ENCODE data around the gene MYH3.

MYH3 gene

DNA sequence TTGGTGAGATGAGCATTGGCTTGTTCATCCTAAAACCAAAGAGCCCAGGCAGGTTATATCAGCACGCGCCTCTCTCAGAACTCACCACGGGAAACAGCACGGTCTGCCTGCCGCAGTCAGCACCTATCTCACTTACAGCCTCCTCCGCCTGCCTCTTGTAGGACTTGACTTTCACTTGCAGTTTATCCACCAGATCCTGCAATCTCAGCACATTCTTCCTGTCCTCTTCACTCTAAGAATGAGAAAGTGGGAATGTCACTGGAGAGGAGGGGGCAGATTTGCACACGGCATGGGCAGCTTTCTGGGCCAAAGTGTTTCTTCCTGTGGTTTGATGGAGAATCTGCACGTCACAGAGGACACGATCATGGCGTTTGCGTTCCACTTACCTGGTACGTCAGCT, 27.4 kb downstream of the MYH3 start:
- DNase-seq (ENCODE audit: low read depth in 1 of 2, low spot score in 1 of 2): no peak
- Histone ChIP-seq H3K27ac (replicated peaks) (no peak overlapping the region), H3K4me3 (replicated peaks; ENCODE audit: insufficient read depth, low read length) (no peak overlapping the region), H3K27me3 (ENCODE audit: insufficient read depth, poor library complexity, severe bottlenecking) (no peaks in the 10 kb centered on the region)
- TF ChIP-seq GABPA (IDR thresholded peaks at IDR 0.05; ENCODE audit: low read depth) (no peak), POLR2AphosphoS5 (IDR thresholded peaks at IDR 0.05; ENCODE audit: low read depth) (no peak), SPI1 (IDR thresholded peaks at IDR 0.05; ENCODE audit: borderline replicate concordance, low read depth) (no peak)
- TF ChIP-seq, protein P1, sequence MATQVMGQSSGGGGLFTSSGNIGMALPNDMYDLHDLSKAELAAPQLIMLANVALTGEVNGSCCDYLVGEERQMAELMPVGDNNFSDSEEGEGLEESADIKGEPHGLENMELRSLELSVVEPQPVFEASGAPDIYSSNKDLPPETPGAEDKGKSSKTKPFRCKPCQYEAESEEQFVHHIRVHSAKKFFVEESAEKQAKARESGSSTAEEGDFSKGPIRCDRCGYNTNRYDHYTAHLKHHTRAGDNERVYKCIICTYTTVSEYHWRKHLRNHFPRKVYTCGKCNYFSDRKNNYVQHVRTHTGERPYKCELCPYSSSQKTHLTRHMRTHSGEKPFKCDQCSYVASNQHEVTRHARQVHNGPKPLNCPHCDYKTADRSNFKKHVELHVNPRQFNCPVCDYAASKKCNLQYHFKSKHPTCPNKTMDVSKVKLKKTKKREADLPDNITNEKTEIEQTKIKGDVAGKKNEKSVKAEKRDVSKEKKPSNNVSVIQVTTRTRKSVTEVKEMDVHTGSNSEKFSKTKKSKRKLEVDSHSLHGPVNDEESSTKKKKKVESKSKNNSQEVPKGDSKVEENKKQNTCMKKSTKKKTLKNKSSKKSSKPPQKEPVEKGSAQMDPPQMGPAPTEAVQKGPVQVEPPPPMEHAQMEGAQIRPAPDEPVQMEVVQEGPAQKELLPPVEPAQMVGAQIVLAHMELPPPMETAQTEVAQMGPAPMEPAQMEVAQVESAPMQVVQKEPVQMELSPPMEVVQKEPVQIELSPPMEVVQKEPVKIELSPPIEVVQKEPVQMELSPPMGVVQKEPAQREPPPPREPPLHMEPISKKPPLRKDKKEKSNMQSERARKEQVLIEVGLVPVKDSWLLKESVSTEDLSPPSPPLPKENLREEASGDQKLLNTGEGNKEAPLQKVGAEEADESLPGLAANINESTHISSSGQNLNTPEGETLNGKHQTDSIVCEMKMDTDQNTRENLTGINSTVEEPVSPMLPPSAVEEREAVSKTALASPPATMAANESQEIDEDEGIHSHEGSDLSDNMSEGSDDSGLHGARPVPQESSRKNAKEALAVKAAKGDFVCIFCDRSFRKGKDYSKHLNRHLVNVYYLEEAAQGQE (IDR thresholded peaks at IDR 0.05; ENCODE audit: insufficient replicate concordance, low read depth): no peak
- TF ChIP-seq, protein P2, sequence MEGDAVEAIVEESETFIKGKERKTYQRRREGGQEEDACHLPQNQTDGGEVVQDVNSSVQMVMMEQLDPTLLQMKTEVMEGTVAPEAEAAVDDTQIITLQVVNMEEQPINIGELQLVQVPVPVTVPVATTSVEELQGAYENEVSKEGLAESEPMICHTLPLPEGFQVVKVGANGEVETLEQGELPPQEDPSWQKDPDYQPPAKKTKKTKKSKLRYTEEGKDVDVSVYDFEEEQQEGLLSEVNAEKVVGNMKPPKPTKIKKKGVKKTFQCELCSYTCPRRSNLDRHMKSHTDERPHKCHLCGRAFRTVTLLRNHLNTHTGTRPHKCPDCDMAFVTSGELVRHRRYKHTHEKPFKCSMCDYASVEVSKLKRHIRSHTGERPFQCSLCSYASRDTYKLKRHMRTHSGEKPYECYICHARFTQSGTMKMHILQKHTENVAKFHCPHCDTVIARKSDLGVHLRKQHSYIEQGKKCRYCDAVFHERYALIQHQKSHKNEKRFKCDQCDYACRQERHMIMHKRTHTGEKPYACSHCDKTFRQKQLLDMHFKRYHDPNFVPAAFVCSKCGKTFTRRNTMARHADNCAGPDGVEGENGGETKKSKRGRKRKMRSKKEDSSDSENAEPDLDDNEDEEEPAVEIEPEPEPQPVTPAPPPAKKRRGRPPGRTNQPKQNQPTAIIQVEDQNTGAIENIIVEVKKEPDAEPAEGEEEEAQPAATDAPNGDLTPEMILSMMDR (IDR thresholded peaks at IDR 0.05; ENCODE audit: insufficient read depth, low read length): no peak

DNA sequence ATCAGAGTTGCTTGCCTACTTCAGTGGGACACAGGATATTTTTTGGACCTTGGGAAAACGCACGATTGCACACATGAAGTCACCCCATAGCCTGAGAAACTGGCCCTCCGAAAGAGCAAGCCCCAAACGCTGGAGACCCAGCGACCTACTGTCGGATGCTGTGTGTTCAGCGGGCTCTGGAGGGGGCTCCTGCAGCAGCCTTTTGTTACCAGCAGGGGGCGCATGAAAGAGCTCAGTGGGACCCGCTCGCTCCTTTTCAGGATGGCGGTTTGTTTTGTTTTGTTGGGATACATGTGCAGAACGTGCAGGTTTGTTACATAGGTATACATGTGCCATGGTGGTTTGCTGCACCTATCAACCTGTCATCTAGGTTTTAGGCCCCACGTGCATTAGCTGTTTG, 28.4 kb downstream of the MYH3 start:
- H3K4me3 ChIP-seq (replicated peaks; ENCODE audit: insufficient read depth, low read length): no peak overlapping the region
- H3K27ac ChIP-seq (replicated peaks): no peak overlapping the region
- TF ChIP-seq, protein P1 (IDR thresholded peaks at IDR 0.05; ENCODE audit: insufficient replicate concordance, low read depth): no peak
- TF ChIP-seq GABPA (IDR thresholded peaks at IDR 0.05; ENCODE audit: low read depth): no peak
- TF ChIP-seq SPI1 (IDR thresholded peaks at IDR 0.05; ENCODE audit: borderline replicate concordance, low read depth): no peak
- TF ChIP-seq, protein P2 (IDR thresholded peaks at IDR 0.05; ENCODE audit: insufficient read depth, low read length): no peak
- no peak for TF ChIP-seq POLR2AphosphoS5 (IDR thresholded peaks at IDR 0.05; ENCODE audit: low read depth)
- no peak for DNase-seq (ENCODE audit: low read depth in 1 of 2, low spot score in 1 of 2)
- H3K27me3 ChIP-seq (ENCODE audit: insufficient read depth, poor library complexity, severe bottlenecking): no peaks in the 10 kb centered on the region

DNA sequence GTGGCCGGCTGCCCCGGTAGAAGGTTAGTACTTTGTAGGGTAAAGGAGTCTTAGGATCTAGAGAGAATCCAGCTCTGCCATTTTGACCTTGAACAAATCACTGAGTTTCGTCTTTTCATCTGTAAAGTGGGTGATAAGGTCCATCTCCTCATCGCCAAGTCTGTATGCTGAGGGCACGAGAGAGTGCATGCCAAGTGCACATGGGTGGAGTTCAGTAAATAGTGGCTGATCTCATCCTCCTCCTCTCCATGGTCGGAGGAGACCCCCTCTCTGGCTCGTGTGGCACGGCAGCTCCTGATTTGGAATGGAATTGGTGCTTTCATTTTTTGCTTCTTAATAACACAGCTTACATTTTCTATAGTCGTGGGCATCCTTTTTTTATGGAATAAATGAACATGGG, 30.7 kb downstream of the MYH3 start:
- no peak overlapping the region for H3K4me3 ChIP-seq (replicated peaks; ENCODE audit: insufficient read depth, low read length)
- H3K27me3 ChIP-seq (ENCODE audit: insufficient read depth, poor library complexity, severe bottlenecking): no peaks in the 10 kb centered on the region
- DNase-seq (ENCODE audit: low read depth in 1 of 2, low spot score in 1 of 2): no peak
- no peak overlapping the region for H3K27ac ChIP-seq (replicated peaks)
- TF ChIP-seq, protein P1 (IDR thresholded peaks at IDR 0.05; ENCODE audit: insufficient replicate concordance, low read depth): no peak
- TF ChIP-seq, protein P2 (IDR thresholded peaks at IDR 0.05; ENCODE audit: insufficient read depth, low read length): no peak
- TF ChIP-seq POLR2AphosphoS5 (IDR thresholded peaks at IDR 0.05; ENCODE audit: low read depth) (no peak), GABPA (IDR thresholded peaks at IDR 0.05; ENCODE audit: low read depth) (no peak), SPI1 (IDR thresholded peaks at IDR 0.05; ENCODE audit: borderline replicate concordance, low read depth) (no peak)
